Tibial artery (tissue), 4 donors: ENCODE results near the gene HSPA1A.
"Not testable (repeated sequence)": the region's sequence is repeated elsewhere in the genome, so short reads cannot be mapped to it uniquely, and the experiment has no call there.

Experiments
- DNase-seq, 2 donors: peaks; one replicate each; pipeline ENCODE4 v3.0.0-alpha.2; 2019
- H3K27ac ChIP-seq, 2 donors: fragments of 200-600 bp; sonication (generic) in 1 of 2; 1 replicate in 1 of 2; 2 replicates in 1 of 2; pipeline ENCODE4 v1.5.1; 2018 to 2019; ENCODE audit warnings: mild to moderate bottlenecking in 1 of 2
- H3K27me3 ChIP-seq, 2 donors: fragments of 200-600 bp; sonication (generic) in 1 of 2; one replicate each; pipeline versions ENCODE4 v1.5.1 to v1.6.0; 2016 to 2019
- H3K36me3 ChIP-seq, 3 donors: fragments of 200-600 bp; sonication (generic) in 2 of 3; one replicate each; pipeline ENCODE4 v1.5.1; 2016 to 2019; ENCODE audit warnings: mild to moderate bottlenecking in 2 of 3
- H3K4me1 ChIP-seq, 4 donors: fragments of 200-600 bp; sonication (generic) in 2 of 4; 1 replicate in 3 of 4; 2 replicates in 1 of 4; pipeline ENCODE4 v1.5.1; 2016 to 2019
- H3K4me3 ChIP-seq, 2 donors: fragments of 200-600 bp; sonication (generic) in 1 of 2; 1 replicate in 1 of 2; 2 replicates in 1 of 2; pipeline ENCODE4 v1.5.1; 2018 to 2019; ENCODE audit warnings: mild to moderate bottlenecking in 2 of 2
- H3K9me3 ChIP-seq, 3 donors: fragments of 200-600 bp; sonication (generic) in 1 of 3; one replicate each; pipeline ENCODE4 v1.5.1; 2016 to 2019
- CTCF ChIP-seq, 2 experiments: fragments of 200-600 bp in 1 of 2; fragments of 450-650 bp in 1 of 2; IDR thresholded peaks; one replicate each; pipeline ENCODE4 v1.5.1; 2017 to 2019; ENCODE audit warnings: antibody characterized with exemption in 2 of 2, mild to moderate bottlenecking in 1 of 2, moderate library complexity in 1 of 2
- intact Hi-C: fragments of 100-400 bp; cut with DNase I; formaldehyde crosslinking; loops from one replicate; pipeline ENCODE4 v1.15.0; 2023; ENCODE audit warnings: low total_unique reads

Gene HSPA1A

GRCh38 chr6:31837369-31838113 lies 22.2 kb downstream of the HSPA1A start:
- peak overlapping the region; percentile 87 to 88 for H3K27ac ChIP-seq
- H3K4me1 ChIP-seq: peaks cover 0 to 43% (median 37%) of the 10 kb centered on the region in 4 donors
- no peaks in the 10 kb centered on the region for H3K9me3 ChIP-seq
- H3K4me3 ChIP-seq: peak overlapping the region in 1 of 2 donors; percentile 88
- H3K36me3 ChIP-seq: peaks cover 40 to 50% (median 48%) of the 10 kb centered on the region in 3 donors
- DNase-seq: no peak
- intact Hi-C loops: loop anchor here (5.0 to 10.0 kb wide), 2 partner anchors 113 to 170 kb away; partner anchors contain the start of genes CSNK2B, DDAH2, LY6G5B and LY6G6C
- no peaks in the 10 kb centered on the region for H3K27me3 ChIP-seq
- no peak for TF ChIP-seq CTCF (IDR thresholded peaks at IDR 0.05)

GRCh38 chr6:31838114-31838553 lies 22.8 kb downstream of the HSPA1A start:
- not testable (repeated sequence) for H3K9me3 ChIP-seq, DNase-seq, H3K27me3 ChIP-seq, H3K27ac ChIP-seq, H3K4me3 ChIP-seq
- intact Hi-C loops: loop anchor here (5.0 to 10.0 kb wide), 2 partner anchors 113 to 171 kb away; partner anchors contain the start of genes CSNK2B, DDAH2, LY6G5B and LY6G6C
- H3K4me1 ChIP-seq: peaks cover 0 to 43% (median 36%) of the 10 kb centered on the region in 4 donors
- peaks cover 40 to 54% (median 48%) of the 10 kb centered on the region in 3 donors for H3K36me3 ChIP-seq

- no peak for TF ChIP-seq CTCF (IDR thresholded peaks at IDR 0.05)
- intact Hi-C loops: loop anchor here (5.0 to 10.0 kb wide), 2 partner anchors 114 to 172 kb away; partner anchors contain the start of genes CSNK2B, DDAH2, LY6G5B and LY6G6C
- Histone ChIP-seq H3K9me3 (no peaks in the 10 kb centered on the region), H3K27ac (no peak overlapping the region), H3K27me3 (no peaks in the 10 kb centered on the region), H3K4me1 (peaks cover 0 to 37% (median 33%) of the 10 kb centered on the region in 4 donors), H3K4me3 (no peak overlapping the region), H3K36me3 (peaks cover 40 to 59% (median 48%) of the 10 kb centered on the region in 3 donors)
- no peak for DNase-seq
These were observed 23.6 kb downstream of the HSPA1A start for GRCh38 chr6:31838968-31839367.

DNA sequence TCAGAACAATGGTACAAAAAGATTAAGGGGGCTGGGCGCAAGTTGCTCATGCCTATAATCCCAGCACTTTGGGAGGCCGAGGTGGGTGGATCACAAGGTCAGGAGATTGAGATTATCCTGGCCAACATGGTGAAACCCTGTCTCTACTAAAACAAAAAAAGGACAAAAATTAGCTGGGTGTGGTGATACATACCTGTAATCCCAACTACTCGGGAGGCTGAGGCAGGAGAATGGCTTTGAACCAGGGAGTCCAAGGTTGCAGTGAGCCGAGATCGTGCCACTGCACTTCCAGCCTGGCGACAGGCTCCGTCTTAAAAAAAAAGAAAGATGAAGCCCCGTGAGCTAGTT lies 24.4 kb downstream of the HSPA1A start:
- H3K9me3 ChIP-seq, DNase-seq, H3K4me3 ChIP-seq, H3K27ac ChIP-seq, H3K27me3 ChIP-seq: not testable (repeated sequence)
- peaks cover 40 to 63% (median 48%) of the 10 kb centered on the region in 3 donors for H3K36me3 ChIP-seq
- H3K4me1 ChIP-seq: peaks cover 0 to 35% (median 31%) of the 10 kb centered on the region in 4 donors
- intact Hi-C loops: loop anchor here (5.0 to 10.0 kb wide), 2 partner anchors 115 to 172 kb away; partner anchors contain the start of genes CSNK2B, DDAH2, LY6G5B and LY6G6C

GRCh38 chr6:31842053-31842452 lies 26.7 kb downstream of the HSPA1A start:
- H3K9me3 ChIP-seq: no peaks in the 10 kb centered on the region
- H3K4me3 ChIP-seq: no peak overlapping the region
- no peak overlapping the region for H3K27ac ChIP-seq
- H3K4me1 ChIP-seq: peaks cover 0 to 17% (median 16%) of the 10 kb centered on the region in 4 donors
- peaks cover 35 to 61% (median 48%) of the 10 kb centered on the region in 3 donors for H3K36me3 ChIP-seq
- DNase-seq: no peak
- no peak for TF ChIP-seq CTCF (IDR thresholded peaks at IDR 0.05)
- no peaks in the 10 kb centered on the region for H3K27me3 ChIP-seq
- intact Hi-C loops: no loop called here

GRCh38 chr6:31844507-31844906 lies 29.2 kb downstream of the HSPA1A start:
- intact Hi-C loops: no loop called here
- H3K36me3 ChIP-seq: peaks cover 12 to 37% (median 23%) of the 10 kb centered on the region in 3 donors
- no peak overlapping the region for H3K4me3 ChIP-seq
- no peak for TF ChIP-seq CTCF (IDR thresholded peaks at IDR 0.05)
- DNase-seq: no peak
- H3K4me1 ChIP-seq: no peaks in the 10 kb centered on the region
- H3K27ac ChIP-seq: no peak overlapping the region
- no peaks in the 10 kb centered on the region for H3K27me3 ChIP-seq
- H3K9me3 ChIP-seq: no peaks in the 10 kb centered on the region
